Urinary bladder (tissue), 4 donors: ENCODE results near the gene BHLHE23. TPM values are rescaled to one million over a fixed set of nuclear protein-coding genes. Genes with fewer than 3 reads are reported as not detected.

Experiments used
- DNase-seq: peaks from one replicate; pipeline ENCODE4 v3.0.0-alpha.2; 2015; ENCODE audit errors: extremely low spot score
- H3K27ac ChIP-seq: one replicate; pipeline ENCODE4 v1.5.1; 2013; ENCODE audit warnings: low read depth, mild to moderate bottlenecking, moderate library complexity
- H3K36me3 ChIP-seq: one replicate; pipeline ENCODE4 v1.6.1; 2013; ENCODE audit warnings: mild to moderate bottlenecking, moderate library complexity; ENCODE audit not compliant: insufficient read depth
- H3K4me1 ChIP-seq: one replicate; pipeline ENCODE4 v1.6.1; 2013; ENCODE audit warnings: mild to moderate bottlenecking, moderate library complexity; ENCODE audit not compliant: insufficient read depth
- H3K4me3 ChIP-seq: one replicate; pipeline ENCODE4 v1.5.1; 2013; ENCODE audit warnings: low read depth, low read length
- WGBS: extraction: QIAGEN DNeasy Blood & Tissue Kit; methylation state at CpG from one replicate; pipeline ENCODE4 v1.1.7; 2013; 5-methylcytosine and 5-hydroxymethylcytosine counted together
- polyA plus RNA-seq: library from polyadenylated mRNA; stranded (reverse); fragments of 200-250 nt; gene quantifications from one replicate; pipeline ENCODE4 v1.2.3, GENCODE V29; 2013
- total RNA-seq: library from RNA; depleted of rRNA; stranded (reverse); fragments of >200 nt; gene quantifications from one replicate; pipeline ENCODE4 v1.2.3, GENCODE V29; 2014
- donor health status: healthy with polysubstance abuse.
- donor health status: healthy.

BHLHE23 gene
- total and polyA plus RNA-seq, 2 donors, result 0.26 TPM; not detected in 1

DNA sequence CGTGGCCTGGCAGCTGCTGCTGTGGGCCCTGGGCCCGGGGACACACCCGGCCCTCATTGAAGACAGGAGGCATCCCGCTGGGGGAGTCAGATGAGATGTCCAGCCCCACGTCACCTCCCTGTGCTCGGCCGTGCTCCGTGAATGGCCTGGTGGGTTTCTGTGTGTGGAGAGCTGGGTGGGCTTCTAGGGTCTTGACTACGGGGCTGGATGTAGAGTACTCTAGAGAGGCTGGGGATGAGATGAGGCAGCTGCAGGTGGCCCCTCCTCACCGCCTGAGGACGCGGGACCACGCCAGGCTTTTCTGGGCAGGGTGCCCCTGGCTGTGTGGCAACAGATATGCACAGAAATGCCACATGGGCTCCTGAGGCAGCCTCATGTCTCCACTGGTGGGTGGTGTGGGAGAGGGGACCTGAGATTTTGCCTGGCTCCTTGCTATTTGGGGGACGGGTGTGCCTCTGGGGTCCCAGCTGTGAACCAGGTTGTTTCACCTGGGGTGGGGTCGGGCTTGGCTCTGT is 8.4 kb upstream of the BHLHE23 start:
- 40% methylated on average over 15 of the region's 15 CpGs for WGBS
- DNase-seq, result no peak
- Histone ChIP-seq H3K36me3 (no peaks in the 10 kb centered on the region), H3K4me3 (no peak overlapping the region), H3K27ac (no peak overlapping the region), H3K4me1 (peaks cover 1% of the 10 kb centered on the region)

DNA sequence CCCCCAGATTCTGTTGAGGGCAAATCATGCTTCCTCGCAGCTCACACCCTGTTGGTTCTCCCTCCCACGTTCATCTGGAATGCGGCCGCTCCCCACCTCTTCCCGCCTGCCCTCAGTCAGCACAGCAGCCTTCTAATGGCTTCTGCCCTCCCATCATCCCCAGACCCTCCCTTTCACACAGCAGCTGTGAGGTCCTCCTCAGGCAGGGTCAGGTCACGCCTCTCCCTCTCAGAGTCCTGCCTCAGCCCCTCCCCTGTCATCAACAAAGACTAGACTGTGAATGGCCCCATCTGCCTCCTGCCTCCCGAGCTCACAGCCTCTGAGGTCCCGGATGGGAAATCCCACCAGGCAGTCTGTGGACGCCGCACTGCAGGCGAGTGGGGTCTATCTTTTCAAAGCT is 7.9 kb upstream of the BHLHE23 start:
- WGBS, result 6% methylated on average over 11 of the region's 11 CpGs
- no peaks in the 10 kb centered on the region for H3K36me3 ChIP-seq

DNA sequence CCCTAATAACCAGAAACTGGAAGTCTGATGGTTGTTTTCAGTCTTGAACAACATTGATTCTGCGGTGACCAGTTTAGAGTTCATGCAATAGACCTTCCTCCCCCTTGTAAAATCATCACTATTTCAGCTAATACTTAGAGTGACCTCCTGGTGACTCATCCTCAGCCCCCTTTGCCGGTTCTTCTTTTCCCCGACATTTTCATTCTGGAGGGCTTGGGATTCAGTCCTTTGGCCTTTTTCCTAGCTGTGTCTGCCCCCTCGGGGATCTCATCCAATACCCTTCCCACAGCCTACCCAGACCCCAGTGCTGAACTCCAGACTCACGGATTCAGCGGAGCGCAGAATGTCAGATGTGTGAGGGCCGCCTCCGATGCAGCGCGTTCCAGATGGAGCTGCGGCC is 7.5 kb upstream of the BHLHE23 start:
- H3K4me3 ChIP-seq, result no peak overlapping the region
- WGBS, result 11% methylated on average over 12 of the region's 12 CpGs
- DNase-seq, result no peak
- H3K4me1 ChIP-seq, result peaks cover 1% of the 10 kb centered on the region
- H3K27ac ChIP-seq, result no peak overlapping the region
- H3K36me3 ChIP-seq, result no peaks in the 10 kb centered on the region

More for the DNA sequence above, 7.9 kb upstream of the BHLHE23 start:
- Histone ChIP-seq H3K4me1 (peaks cover 1% of the 10 kb centered on the region), H3K4me3 (no peak overlapping the region), H3K27ac (no peak overlapping the region)
- DNase-seq, result no peak

DNA sequence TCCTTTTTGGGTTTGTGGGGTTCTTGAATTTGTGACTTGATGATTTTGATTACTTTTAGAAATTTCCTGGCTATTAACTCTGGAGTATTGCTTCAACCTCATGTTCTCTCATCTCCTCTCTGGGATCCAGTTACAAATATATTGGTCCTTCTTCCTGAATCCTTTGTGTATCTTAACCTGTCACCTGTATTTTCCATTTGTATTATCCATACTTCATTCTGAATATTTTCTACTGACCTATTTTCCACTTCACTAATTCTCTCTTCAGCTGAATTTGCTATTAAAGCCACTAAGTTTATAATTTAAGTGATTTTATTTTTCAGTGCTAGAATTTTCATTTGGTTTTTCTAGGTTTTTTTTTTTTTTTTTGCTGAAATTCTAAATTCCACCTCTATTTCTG is 6.4 kb upstream of the BHLHE23 start:
- no peak for DNase-seq
- Histone ChIP-seq H3K4me3 (no peak overlapping the region), H3K27ac (no peak overlapping the region), H3K36me3 (no peaks in the 10 kb centered on the region), H3K4me1 (peaks cover 1% of the 10 kb centered on the region)

DNA sequence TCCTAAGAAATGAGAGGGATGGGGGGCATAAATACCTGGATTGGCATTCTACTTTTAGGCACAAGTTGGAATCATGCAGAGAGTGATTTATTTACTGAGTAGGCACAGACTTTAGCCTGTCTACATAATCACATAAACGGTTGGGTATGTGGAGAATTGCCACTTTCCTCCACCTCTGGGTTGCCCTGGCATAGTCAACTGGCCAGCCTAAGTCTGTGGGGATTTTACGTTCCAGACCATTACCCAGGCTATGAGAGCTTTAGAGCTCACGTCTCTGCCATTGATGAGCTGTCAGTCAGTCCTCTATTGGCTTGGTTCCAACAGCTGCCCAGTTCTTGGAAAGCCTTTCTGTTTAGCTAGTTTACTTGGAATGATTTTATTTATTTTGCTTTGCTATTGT is 5.0 kb upstream of the BHLHE23 start:
- WGBS, result 40% methylated on average over 3 of the region's 3 CpGs
- peaks cover 1% of the 10 kb centered on the region for H3K4me1 ChIP-seq

DNA sequence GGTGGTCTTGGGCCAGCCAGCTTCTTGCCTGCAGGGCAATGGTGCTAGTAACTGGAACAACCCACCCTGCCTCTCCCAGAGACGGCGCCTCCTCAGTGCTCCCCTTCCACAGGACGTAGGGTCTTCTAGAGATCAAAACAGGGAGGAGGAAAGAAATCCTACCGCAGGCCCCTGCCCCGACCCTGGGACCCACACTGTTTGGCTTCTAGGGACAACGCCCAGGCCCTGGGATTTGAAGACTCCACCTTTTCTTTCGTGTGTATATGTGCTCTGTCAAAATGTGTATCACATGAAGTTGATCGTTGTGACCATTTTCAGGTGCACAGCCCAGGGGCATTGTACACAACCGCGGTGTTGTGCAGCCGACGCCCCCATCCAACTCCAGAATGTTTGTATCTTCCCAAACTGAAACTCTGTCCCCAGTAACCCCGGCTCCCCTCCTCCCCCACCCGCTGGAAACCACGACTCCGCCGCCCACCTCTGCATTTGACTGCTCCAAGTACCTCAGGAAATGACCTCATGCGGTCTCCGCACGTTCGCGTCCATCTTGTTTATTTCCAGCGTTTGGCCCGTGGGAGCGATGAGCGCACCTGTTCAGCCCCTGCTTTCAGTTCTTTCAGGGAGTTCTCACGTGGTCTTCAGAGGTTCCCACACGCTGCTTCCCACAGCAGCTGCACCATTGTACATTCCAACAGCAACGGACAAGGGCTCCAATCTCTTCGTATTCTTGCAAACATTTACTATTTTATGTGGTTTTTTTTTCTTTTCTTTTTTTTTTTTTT is 3.4 kb upstream of the BHLHE23 start:
- no peaks in the 10 kb centered on the region for H3K36me3 ChIP-seq
- H3K4me3 ChIP-seq, result no peak overlapping the region
- 14% methylated on average over 30 of the region's 30 CpGs for WGBS
- DNase-seq, result no peak
- H3K4me1 ChIP-seq, result peaks cover 3% of the 10 kb centered on the region
- H3K27ac ChIP-seq, result no peak overlapping the region

More for the DNA sequence above, 5.0 kb upstream of the BHLHE23 start:
- Histone ChIP-seq H3K36me3 (no peaks in the 10 kb centered on the region), H3K27ac (no peak overlapping the region), H3K4me3 (no peak overlapping the region)
- DNase-seq, result no peak

DNA sequence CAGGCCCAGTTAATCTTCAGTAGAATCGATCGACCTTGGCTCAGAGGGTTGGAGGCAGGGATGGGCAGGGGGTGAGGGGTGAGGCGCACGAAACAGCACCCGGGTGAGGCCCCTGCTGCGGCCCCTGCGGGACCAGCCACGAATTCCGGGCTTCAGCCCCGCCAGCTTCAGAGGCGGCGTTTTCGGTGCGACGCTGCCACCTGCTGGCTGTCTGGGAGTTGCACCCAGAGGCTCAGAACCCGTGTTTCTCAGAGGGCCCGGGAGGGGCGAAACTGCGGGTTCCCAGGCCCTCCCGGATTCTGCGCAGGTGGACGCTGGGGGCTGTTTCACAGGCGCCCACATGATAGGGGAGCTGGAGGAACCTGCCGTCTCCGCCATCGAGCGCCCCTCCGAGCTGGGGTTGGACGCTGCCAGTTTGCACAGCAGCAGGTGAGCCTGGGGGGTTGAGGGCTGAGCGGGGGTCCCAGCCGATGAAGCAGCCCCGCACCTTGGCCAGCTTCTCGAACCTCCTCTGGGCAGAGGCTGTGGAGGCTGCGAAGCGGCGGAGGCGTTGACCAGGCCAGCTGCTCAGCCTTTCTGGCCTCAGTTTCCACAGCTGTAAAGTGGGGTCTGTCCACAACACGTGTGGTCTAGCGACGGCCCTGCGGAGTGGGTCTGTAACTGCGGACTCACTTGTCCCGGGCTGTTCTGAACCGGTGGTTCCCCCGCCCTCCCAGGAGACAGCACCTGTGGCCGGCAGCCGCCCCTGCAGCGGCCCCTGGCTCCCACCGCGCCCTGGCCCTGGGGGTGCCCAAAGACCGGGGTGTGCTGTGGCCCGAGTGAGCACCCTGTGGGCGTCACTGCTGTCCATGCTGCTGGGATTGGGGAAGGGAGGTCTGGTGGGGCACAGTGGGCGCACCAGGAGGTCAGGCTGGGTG is 2.5 kb upstream of the BHLHE23 start:
- 8% methylated on average over 54 of the region's 54 CpGs for WGBS
- H3K4me3 ChIP-seq, result no peak overlapping the region
- H3K27ac ChIP-seq, result no peak overlapping the region
- peak; percentile 20 for DNase-seq
- H3K36me3 ChIP-seq, result no peaks in the 10 kb centered on the region
- peaks cover 3% of the 10 kb centered on the region for H3K4me1 ChIP-seq

DNA sequence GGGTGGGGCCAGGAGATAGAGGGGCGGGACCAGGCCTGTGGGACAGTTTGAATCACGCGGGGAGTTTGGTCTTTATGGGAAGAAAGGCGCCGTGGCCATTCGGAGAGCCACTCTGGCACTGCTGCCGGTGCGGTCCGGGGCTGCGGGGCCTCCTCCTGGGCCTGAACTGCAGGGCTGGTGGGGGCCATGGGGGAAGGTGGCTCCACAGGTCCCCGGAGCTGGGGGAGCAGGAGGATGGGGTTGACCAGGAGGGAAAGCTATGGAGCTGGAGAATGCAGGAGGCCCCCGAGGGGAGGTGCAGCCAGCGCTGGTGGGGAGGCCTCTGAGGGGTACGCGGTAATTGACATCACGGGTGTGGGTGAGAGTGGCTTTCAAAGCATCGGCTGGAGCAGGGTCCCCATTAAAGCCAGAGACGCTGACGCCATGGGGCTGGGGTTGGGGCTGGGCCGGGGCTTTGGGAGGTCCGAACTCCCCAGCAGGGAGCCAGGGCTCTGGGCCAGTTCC is 1.8 kb upstream of the BHLHE23 start:
- Histone ChIP-seq H3K36me3 (no peaks in the 10 kb centered on the region), H3K27ac (no peak overlapping the region), H3K4me3 (no peak overlapping the region), H3K4me1 (peaks cover 2% of the 10 kb centered on the region)
- DNase-seq, result no peak
- WGBS, result 10% methylated on average over 21 of the region's 21 CpGs

DNA sequence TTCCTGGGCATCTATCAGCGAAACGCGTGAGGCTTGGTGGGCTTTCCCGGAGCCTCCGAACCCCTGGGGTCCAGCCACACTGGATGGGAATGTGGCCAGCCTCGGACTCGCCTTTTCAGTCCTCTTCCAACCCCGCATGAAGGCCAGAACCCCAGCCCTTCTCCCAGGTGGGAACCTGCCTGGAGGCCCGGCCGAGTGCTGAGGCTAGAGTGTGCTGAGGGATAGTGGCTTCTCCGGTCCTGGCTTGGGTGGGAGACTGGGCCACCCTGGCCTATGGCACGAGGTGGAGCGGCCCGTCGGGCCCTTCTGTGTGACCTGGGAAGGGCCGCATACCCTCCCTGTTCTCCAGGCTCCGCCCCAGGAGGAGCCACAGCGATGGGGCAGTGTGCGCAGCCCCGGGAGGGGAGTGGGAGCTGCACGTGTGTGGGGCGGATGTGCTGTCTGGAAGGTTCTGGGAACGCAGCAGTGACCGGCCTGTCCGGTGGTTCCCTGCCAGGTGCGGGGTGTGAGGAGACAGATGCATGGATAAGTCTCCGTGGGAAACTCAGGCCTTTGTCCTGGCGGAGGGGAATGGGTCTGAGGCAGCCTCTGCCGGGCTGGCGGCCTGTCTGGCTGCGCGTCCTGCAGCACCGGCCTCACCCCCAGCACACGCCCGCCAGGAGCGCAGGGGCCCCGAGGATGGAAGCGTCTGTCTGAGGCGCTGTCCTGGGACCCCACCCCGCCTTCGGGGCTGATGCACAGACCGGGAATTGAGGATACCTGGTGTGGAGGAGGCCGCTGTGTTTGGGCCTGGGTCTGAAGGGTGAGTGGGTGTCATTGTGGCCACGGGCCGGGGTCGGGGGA is 1.1 kb upstream of the BHLHE23 start:
- no peak overlapping the region for H3K27ac ChIP-seq
- peaks cover 2% of the 10 kb centered on the region for H3K4me1 ChIP-seq
- H3K4me3 ChIP-seq, result no peak overlapping the region
- DNase-seq, result no peak
- H3K36me3 ChIP-seq, result no peaks in the 10 kb centered on the region
- 8% methylated on average over 46 of the region's 46 CpGs for WGBS

DNA sequence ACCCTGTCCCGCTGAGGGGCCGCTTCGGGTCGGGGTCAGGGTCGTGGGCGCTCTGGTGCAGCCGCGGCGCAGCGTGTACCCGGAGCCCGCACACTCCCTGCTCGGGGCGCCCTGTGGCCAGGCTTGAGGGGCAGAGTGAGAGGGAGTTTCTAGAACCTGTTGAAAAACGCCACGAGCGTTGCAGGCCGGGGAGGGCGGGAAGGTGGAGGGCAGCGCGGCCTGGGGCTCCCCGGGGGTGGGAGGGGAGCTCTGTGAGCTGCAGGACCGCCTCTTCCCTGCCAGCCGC is 539 bp upstream of the BHLHE23 start:
- Histone ChIP-seq H3K36me3 (no peaks in the 10 kb centered on the region), H3K27ac (no peak overlapping the region), H3K4me1 (peaks cover 2% of the 10 kb centered on the region), H3K4me3 (no peak overlapping the region)
- 3% methylated on average over 24 of the region's 24 CpGs for WGBS
- no peak for DNase-seq

DNA sequence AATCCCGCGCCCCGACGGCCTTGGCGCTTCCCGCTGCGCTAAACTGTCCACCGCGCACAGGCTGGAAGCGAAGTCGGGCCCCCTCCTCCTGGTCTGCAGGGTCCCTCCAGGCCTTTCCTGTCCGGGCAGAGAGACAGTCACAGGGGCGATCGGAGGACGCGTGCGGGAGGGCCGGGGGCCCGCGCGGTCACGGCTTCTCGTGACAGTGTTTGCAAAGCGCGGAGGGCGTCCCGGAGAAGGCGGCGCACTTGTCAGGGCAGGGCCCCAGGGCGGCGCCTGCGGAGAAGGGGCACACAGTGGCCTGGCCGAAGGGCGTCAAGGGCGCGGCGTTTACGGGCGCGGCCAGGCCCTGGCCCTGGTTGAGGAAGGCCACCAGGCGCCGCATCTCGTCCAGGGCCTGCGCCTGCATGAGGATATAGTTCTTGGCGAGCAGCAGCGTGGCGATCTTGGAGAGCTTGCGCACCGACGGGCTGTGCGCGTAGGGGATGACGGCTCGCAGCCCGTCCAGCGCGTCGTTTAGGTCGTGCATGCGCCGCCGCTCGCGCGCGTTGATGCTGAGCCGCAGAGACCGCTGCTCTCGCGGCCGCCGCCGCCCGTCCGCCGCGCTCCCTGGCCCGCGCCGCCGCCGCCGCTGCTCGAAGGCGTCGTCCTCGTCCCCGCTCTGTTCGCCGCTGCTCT is 763 bp downstream of the BHLHE23 start:
- H3K4me1 ChIP-seq, result peaks cover 2% of the 10 kb centered on the region
- no peaks in the 10 kb centered on the region for H3K36me3 ChIP-seq
- H3K4me3 ChIP-seq, result peak overlapping the region; percentile 4
- 1% methylated on average over 90 of the region's 90 CpGs for WGBS
- H3K27ac ChIP-seq, result no peak overlapping the region
- DNase-seq, result no peak

DNA sequence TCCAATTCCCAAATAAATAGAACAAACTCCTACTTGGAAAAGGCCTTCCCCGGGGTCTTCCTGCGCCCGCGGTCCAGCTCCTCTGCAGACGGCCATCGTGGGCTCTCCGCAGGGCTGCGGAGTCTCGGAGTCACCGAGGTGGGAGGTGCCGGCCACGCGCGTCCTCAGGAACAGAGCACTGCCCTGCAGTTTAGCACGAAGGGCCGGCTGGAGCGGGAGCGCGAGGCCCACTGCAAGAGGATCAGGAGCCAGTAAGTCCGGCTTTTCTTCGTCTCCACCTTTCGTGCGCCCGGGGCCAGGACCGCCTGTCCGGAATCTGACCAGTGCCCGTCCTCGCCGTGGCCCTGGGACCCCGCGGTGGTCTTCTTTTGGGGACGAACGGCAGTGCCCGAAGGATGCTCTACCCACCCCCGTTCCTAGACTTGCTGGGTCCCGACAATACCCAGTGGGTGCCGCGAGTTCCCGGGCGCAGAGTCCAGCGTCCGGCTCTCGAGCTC is 1.4 kb downstream of the BHLHE23 start:
- WGBS, result 3% methylated on average over 43 of the region's 43 CpGs
- Histone ChIP-seq H3K36me3 (no peaks in the 10 kb centered on the region), H3K4me1 (peaks cover 2% of the 10 kb centered on the region), H3K27ac (no peak overlapping the region), H3K4me3 (no peak overlapping the region)
- no peak for DNase-seq
